HG02981 (cell line): ENCODE data around the gene TRPM1.

ENCODE experiments used
- ATAC-seq: cut with Tn5 transposase; IDR thresholded peaks from one replicate; pipeline ENCODE4 v1.9.1; 2021; ENCODE audit warnings: mild to moderate bottlenecking, moderate library complexity; ENCODE audit not compliant: unreplicated experiment

Gene TRPM1

GRCh38 chr15:30985081-30985531, 116.4 kb downstream of the TRPM1 start:
- no peak for ATAC-seq

GRCh38 chr15:30984542-30984941, 117.0 kb downstream of the TRPM1 start:
- ATAC-seq, result no peak

- no peak for ATAC-seq
Measured at GRCh38 chr15:30984118-30984517, 117.4 kb downstream of the TRPM1 start.

- ATAC-seq, result no peak
Measured at GRCh38 chr15:30979457-30979856, 122.1 kb downstream of the TRPM1 start.

GRCh38 chr15:30978328-30978727, 123.2 kb downstream of the TRPM1 start:
- no peak for ATAC-seq

GRCh38 chr15:30974112-30974511, 127.4 kb downstream of the TRPM1 start:
- no peak for ATAC-seq

- ATAC-seq, result no peak
Measured at GRCh38 chr15:30973379-30973778, 128.1 kb downstream of the TRPM1 start.

- no peak for ATAC-seq
Measured at GRCh38 chr15:30969724-30970123, 131.8 kb downstream of the TRPM1 start.

GRCh38 chr15:30963681-30964080, 137.8 kb downstream of the TRPM1 start:
- no peak for ATAC-seq

GRCh38 chr15:30962659-30963058, 138.9 kb downstream of the TRPM1 start:
- no peak for ATAC-seq

- no peak for ATAC-seq
Measured at GRCh38 chr15:30962079-30962478, 139.4 kb downstream of the TRPM1 start.

- ATAC-seq, result no peak
Measured at GRCh38 chr15:30958219-30958618, 143.3 kb downstream of the TRPM1 start.

- no peak for ATAC-seq
Measured at GRCh38 chr15:30956216-30957124, 145.1 kb downstream of the TRPM1 start.

- ATAC-seq, result no peak
Measured at GRCh38 chr15:30954674-30955073, 146.9 kb downstream of the TRPM1 start.

GRCh38 chr15:30953731-30954378, 147.7 kb downstream of the TRPM1 start:
- ATAC-seq, result no peak

GRCh38 chr15:30953183-30953582, 148.3 kb downstream of the TRPM1 start:
- no peak for ATAC-seq
